Adrenal gland (tissue), 12 donors: ENCODE measurements around the gene PDLIM7. TPM values are rescaled to one million over a fixed set of nuclear protein-coding genes. Genes with fewer than 3 reads are reported as not detected.
A peak's percentile ranks its signal among the peaks of the same experiment; 100 is the strongest.

Source experiments
- DNase-seq, 7 donors: peaks; one replicate each; pipeline ENCODE4 v3.0.0-alpha.2; 2019 to 2020
- H3K27ac ChIP-seq, 5 donors: fragments of 200-600 bp; sonication (generic) in 4 of 5; 1 replicate in 3 of 5; 2 replicates in 2 of 5; pipeline versions ENCODE4 v1.5.1 to v1.8.0; 2016 to 2020; ENCODE audit warnings: mild to moderate bottlenecking in 1 of 5
- H3K27me3 ChIP-seq: fragments of 200-600 bp; 2 replicates; pipeline ENCODE4 v1.8.0; 2021
- H3K36me3 ChIP-seq, 2 donors: fragments of 200-600 bp; replicated peaks in 1 of 2; 1 replicate in 1 of 2; 2 replicates in 1 of 2; pipeline versions ENCODE4 v1.5.1 to v1.8.0; 2018 to 2022
- H3K4me1 ChIP-seq, 2 donors: fragments of 200-600 bp; replicated peaks in 1 of 2; 1 replicate in 1 of 2; 2 replicates in 1 of 2; pipeline versions ENCODE4 v1.5.1 to v1.8.0; 2018 to 2021
- H3K4me3 ChIP-seq, 4 donors: fragments of 200-600 bp; sonication (generic) in 3 of 4; one replicate each; pipeline ENCODE4 v1.5.1; 2016 to 2018
- H3K9me3 ChIP-seq, 3 donors: fragments of 200-600 bp; sonication (generic) in 1 of 3; replicated peaks in 1 of 3; 1 replicate in 2 of 3; 2 replicates in 1 of 3; pipeline versions ENCODE4 v1.5.1 to v1.8.0; 2016 to 2021
- CTCF ChIP-seq, 6 experiments: fragments of 450-650 bp in 4 of 6; fragments of 200-600 bp in 2 of 6; sonication (generic) in 1 of 6; IDR thresholded peaks; 1 replicate in 5 of 6; 2 replicates in 1 of 6; pipeline versions ENCODE4 v1.5.1 to v1.8.0; 2016 to 2021; ENCODE audit warnings: antibody characterized with exemption in 6 of 6, mild to moderate bottlenecking in 2 of 6, moderate library complexity in 1 of 6
- POLR2A ChIP-seq, 2 donors: fragments of 450-650 bp; IDR thresholded peaks; one replicate each; pipeline ENCODE4 v1.6.1; 2017; ENCODE audit warnings: antibody characterized with exemption in 2 of 2, mild to moderate bottlenecking in 2 of 2, moderate library complexity in 1 of 2
- WGBS, 4 donors: extraction: QIAGEN DNeasy Blood & Tissue Kit in 2 of 4; methylation state at CpG; one replicate each; pipeline versions ENCODE4 v1.1.5 to v1.1.7; 2013 to 2017; 5-methylcytosine and 5-hydroxymethylcytosine counted together
- intact Hi-C, 2 donors: fragments of 100-400 bp; cut with DNase I; formaldehyde crosslinking; loops; one replicate each; pipeline versions ENCODE4 v1.14.1 to v1.15.0; 2022 to 2023
- polyA plus RNA-seq, 3 donors: library from polyadenylated mRNA; stranded (reverse); fragments of 200-250 nt in 2 of 3; fragments of 350-450 nt in 1 of 3; fragmentation: Illumina TruSeq in 1 of 3; extraction: RNeasy Lipid Tissue Mini Kit (QIAGEN cat#74804) in 1 of 3; gene quantifications; one replicate each; pipeline ENCODE4 v1.2.3, GENCODE V29; 2013 to 2014
- total RNA-seq, 9 donors: library from RNA; depleted of rRNA in 4 of 9; stranded (reverse); fragments of >200 nt in 4 of 9; fragments of 120-200 nt in 1 of 9; fragmentation: NEBNext Ultra II Directional in 1 of 9; extraction: Animal tissue kit (Norgen Biotek cat#: 25700) in 1 of 9; gene quantifications; one replicate each; pipeline versions ENCODE4 v1.1.0 to v1.2.4, GENCODE V29; 2013 to 2023
- donor health status: healthy with polysubstance abuse.
- donor health status: Bipolar disorder and iron deficiency.
- donor health status: DM: yes; HTN: yes; CAD: no.
- donor health status: DM: no; HTN: no; CAD: no.
- donor health status: DM: no; HTN: no; CAD: no.
- donor health status: DM: yes; HTN: yes; CAD: no.

The PDLIM7 gene
- total and polyA plus RNA-seq, 12 donors = 6.5 to 246 (median 38.9) TPM

DNA sequence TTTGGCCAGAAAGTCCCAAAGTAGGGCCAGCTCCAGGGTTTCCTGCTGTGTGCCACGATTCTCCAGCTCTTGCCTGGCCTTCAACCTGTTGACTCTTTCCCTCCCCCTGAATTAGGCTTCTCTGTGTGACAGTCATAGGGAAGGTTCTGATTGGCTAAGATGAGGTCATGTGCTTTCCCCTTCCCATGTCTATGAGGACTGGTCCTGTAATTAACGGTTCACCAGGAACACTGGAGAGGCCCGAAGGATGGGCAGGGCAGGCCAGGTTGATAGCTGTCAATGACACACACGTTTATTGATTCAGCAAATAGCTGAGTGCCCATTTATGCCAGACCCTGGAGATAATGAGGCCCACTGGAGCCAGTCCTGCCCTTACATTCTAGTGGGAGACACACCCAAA, 59.8 kb downstream of the PDLIM7 start:
- Histone ChIP-seq H3K9me3 (no peaks in the 10 kb centered on the region), H3K27me3 (no peaks in the 10 kb centered on the region), H3K4me3 (no peak overlapping the region), H3K36me3 (peaks cover 0 to 50% of the 10 kb centered on the region in 2 donors), H3K27ac (no peak overlapping the region), H3K4me1 (peaks cover 0 to 4% of the 10 kb centered on the region in 2 donors)
- DNase-seq = no peak
- TF ChIP-seq POLR2A (IDR thresholded peaks at IDR 0.05) = no peak
- no peak for TF ChIP-seq CTCF (IDR thresholded peaks at IDR 0.05)
- WGBS, 4 donors = 67 to 89% (median 79%) methylated on average over 4 of the region's 4 CpGs
- intact Hi-C loops = no loop called here

DNA sequence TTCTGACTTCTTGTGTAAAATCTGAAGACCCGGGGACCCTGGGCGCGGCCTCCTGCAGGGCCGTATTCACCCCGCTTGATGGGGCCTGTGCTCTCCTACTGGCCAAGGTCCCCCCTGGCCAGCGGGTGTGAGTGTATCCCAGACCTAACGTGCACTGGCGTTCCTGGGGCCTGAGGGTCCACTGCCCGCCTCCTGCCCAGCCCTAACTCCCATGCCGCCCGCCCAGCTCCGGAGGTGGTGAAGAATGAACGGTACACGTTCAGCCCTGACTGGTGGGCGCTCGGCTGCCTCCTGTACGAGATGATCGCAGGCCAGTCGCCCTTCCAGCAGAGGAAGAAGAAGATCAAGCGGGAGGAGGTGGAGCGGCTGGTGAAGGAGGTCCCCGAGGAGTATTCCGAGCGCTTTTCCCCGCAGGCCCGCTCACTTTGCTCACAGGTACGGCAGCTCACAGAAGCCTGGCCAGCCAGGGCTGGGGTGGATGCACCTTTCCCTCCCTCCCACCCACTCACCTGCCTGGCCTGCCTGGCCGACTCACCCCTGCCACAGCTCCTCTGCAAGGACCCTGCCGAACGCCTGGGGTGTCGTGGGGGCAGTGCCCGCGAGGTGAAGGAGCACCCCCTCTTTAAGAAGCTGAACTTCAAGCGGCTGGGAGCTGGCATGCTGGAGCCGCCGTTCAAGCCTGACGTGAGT, 61.4 kb downstream of the PDLIM7 start:
- no peaks in the 10 kb centered on the region for H3K27me3 ChIP-seq
- peak overlapping the region in 1 of 5 donors; percentile 58 for H3K27ac ChIP-seq
- no peak for TF ChIP-seq CTCF (IDR thresholded peaks at IDR 0.05)
- no peak for TF ChIP-seq POLR2A (IDR thresholded peaks at IDR 0.05)
- H3K4me1 ChIP-seq = peaks cover 0 to 4% of the 10 kb centered on the region in 2 donors
- intact Hi-C loops = no loop called here
- 92 to 94% (median 94%) methylated on average over 20 to 37 of the region's 37 CpGs for WGBS, 4 donors
- no peaks in the 10 kb centered on the region for H3K9me3 ChIP-seq
- peak in 1 of 7 donors; percentile 19 for DNase-seq
- H3K36me3 ChIP-seq = peaks cover 0 to 47% of the 10 kb centered on the region in 2 donors
- H3K4me3 ChIP-seq = no peak overlapping the region

- H3K9me3 ChIP-seq = no peaks in the 10 kb centered on the region
- peak; percentile 59 to 85 (median 77) for DNase-seq
- no peak overlapping the region for H3K4me3 ChIP-seq
- H3K36me3 ChIP-seq = peaks cover 0 to 45% of the 10 kb centered on the region in 2 donors
- H3K27ac ChIP-seq = peak overlapping the region in 1 of 5 donors; percentile 58
- peaks cover 0 to 9% of the 10 kb centered on the region in 2 donors for H3K4me1 ChIP-seq
- 70 to 84% (median 79%) methylated on average over 15 to 20 of the region's 20 CpGs for WGBS, 4 donors
- intact Hi-C loops = no loop called here
- no peak for TF ChIP-seq POLR2A (IDR thresholded peaks at IDR 0.05)
- no peak for TF ChIP-seq CTCF (IDR thresholded peaks at IDR 0.05)
- H3K27me3 ChIP-seq = no peaks in the 10 kb centered on the region
These were observed 62.3 kb downstream of the PDLIM7 start for GRCh38 chr5:177434942-177435738.

GRCh38 chr5:177434437-177434836, 63.0 kb downstream of the PDLIM7 start:
- DNase-seq = peak in 1 of 7 donors; percentile 12
- H3K4me3 ChIP-seq = no peak overlapping the region
- intact Hi-C loops = no loop called here
- H3K27me3 ChIP-seq = no peaks in the 10 kb centered on the region
- TF ChIP-seq CTCF (IDR thresholded peaks at IDR 0.05) (no peak), POLR2A (IDR thresholded peaks at IDR 0.05) (no peak)
- no peaks in the 10 kb centered on the region for H3K9me3 ChIP-seq
- 86 to 90% (median 89%) methylated on average over 4 to 8 of the region's 8 CpGs for WGBS, 4 donors
- H3K4me1 ChIP-seq = peaks cover 0 to 9% of the 10 kb centered on the region in 2 donors
- H3K27ac ChIP-seq = no peak overlapping the region
- peaks cover 0 to 45% of the 10 kb centered on the region in 2 donors for H3K36me3 ChIP-seq
